ENCODE measurements around the gene GJB3. TPM values are rescaled to one million over a fixed set of nuclear protein-coding genes. Genes with fewer than 3 reads are reported as not detected.

GJB3 gene
- total and polyA plus RNA-seq, 4 donors: not detected

DNA sequence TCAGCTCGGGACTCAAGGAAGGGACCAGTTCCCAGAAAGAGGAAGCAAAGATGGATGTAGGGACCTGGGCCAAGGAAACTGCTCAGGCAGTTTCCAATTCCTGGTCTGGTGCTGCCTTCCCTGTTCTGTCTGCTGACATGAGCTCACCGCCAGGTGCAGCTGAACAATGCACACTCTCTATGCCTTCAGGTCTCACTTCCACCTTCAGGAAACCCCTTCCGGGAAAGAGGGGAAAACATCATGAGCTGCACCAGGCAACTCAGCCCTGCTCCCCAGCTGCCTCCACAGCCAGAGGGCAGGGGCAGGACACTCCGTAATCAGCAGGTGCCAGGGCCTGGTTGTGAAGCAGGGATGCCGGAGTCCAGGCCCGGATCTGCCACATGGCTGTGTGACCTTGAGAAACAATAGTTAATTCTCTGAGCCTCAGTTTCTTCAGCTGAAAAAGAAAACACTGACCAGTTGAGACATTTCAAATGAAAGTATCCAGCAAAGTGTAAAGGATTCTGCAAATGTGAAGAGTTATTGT lies 50.8 kb downstream of the GJB3 start:
- Histone ChIP-seq H3K36me3 (ENCODE audit: control insufficient read depth, insufficient read depth, low read length) (peaks cover 2% of the 10 kb centered on the region), H3K4me1 (ENCODE audit: control insufficient read depth, insufficient read depth, low read length) (peaks cover 4% of the 10 kb centered on the region), H3K9me3 (ENCODE audit: control insufficient read depth, insufficient read depth, low read length) (no peaks in the 10 kb centered on the region), H3K27me3 (ENCODE audit: control insufficient read depth, insufficient read depth, low read length) (no peaks in the 10 kb centered on the region), H3K27ac (ENCODE audit: low read depth, low read length) (no peak overlapping the region), H3K4me3 (ENCODE audit: low read depth, low read length) (no peak overlapping the region)
- DNase-seq (ENCODE audit: low read depth in 4 of 6, low spot score in 6 of 6): no peak
- 85% methylated on average over 6 of the region's 6 CpGs for WGBS (ENCODE audit: insufficient coverage)

DNA sequence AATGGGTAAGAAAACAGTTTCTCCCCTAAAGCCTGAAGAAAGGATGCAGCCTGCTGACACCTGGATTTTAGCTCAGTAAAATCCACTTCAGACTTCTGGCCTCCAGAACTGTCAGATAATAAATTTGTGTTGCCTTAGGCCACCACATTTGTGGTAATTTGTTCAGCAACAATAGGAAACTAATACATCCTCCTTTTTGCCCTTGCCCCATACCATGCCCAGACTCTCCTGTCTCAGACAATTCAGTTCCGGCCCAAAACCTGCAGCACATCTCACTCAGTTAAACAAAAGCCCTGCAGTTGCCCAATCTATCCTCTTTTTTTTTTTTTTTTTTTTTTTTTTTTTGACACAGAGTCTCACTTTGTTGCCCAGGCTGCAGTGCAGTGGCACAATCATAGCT lies 52.7 kb downstream of the GJB3 start:
- H3K27ac ChIP-seq (ENCODE audit: low read depth, low read length): no peak overlapping the region
- H3K4me3 ChIP-seq (ENCODE audit: low read depth, low read length): no peak overlapping the region
- 100% methylated on average over 1 of the region's 1 CpG for WGBS (ENCODE audit: insufficient coverage)
- H3K9me3 ChIP-seq (ENCODE audit: control insufficient read depth, insufficient read depth, low read length): no peaks in the 10 kb centered on the region
- no peaks in the 10 kb centered on the region for H3K27me3 ChIP-seq (ENCODE audit: control insufficient read depth, insufficient read depth, low read length)
- peaks cover 5% of the 10 kb centered on the region for H3K36me3 ChIP-seq (ENCODE audit: control insufficient read depth, insufficient read depth, low read length)
- DNase-seq (ENCODE audit: low read depth in 4 of 6, low spot score in 6 of 6): no peak
- H3K4me1 ChIP-seq (ENCODE audit: control insufficient read depth, insufficient read depth, low read length): peaks cover 4% of the 10 kb centered on the region

Other genes with a start within 250 kb of the GJB3 start
- gene GJB5, start 26.2 kb upstream of the GJB3 start, total RNA-seq: not detected
- gene GJB5, start 26.2 kb upstream of the GJB3 start, polyA plus RNA-seq (ENCODE audit: insufficient read length in 2 of 2): under 1 TPM in 1 of 2 donors, not detected in 1; 0.23 TPM
- gene GJB4, start 21.5 kb upstream of the GJB3 start, total RNA-seq: not detected
- not detected for gene GJB4, start 21.5 kb upstream of the GJB3 start, polyA plus RNA-seq (ENCODE audit: insufficient read length in 2 of 2)
- gene GJA4, start 11.8 kb downstream of the GJB3 start, total RNA-seq: 10 to 100 TPM in 1 of 2 donors, 1 to 10 TPM in 1; 4.0 to 23.6 TPM
- gene GJA4, start 11.8 kb downstream of the GJB3 start, polyA plus RNA-seq (ENCODE audit: insufficient read length in 2 of 2): 10 to 100 TPM; 14.3 to 16.6 TPM
- gene SMIM12, start 78.5 kb downstream of the GJB3 start, total RNA-seq: 10 to 100 TPM; 15.4 to 28.3 TPM
- 10 to 100 TPM; 32.4 to 37.9 TPM for gene SMIM12, start 78.5 kb downstream of the GJB3 start, polyA plus RNA-seq (ENCODE audit: insufficient read length in 2 of 2)
- gene DLGAP3, start 148.4 kb downstream of the GJB3 start, total RNA-seq: 1 to 10 TPM; 5.2 to 8.4 TPM
- 10 to 100 TPM; 37.4 to 41.1 TPM for gene DLGAP3, start 148.4 kb downstream of the GJB3 start, polyA plus RNA-seq (ENCODE audit: insufficient read length in 2 of 2)
- 10 to 100 TPM; 16.2 to 20.1 TPM for gene TMEM35B, start 204.1 kb downstream of the GJB3 start, total RNA-seq
- 10 to 100 TPM in 1 of 2 donors, 1 to 10 TPM in 1; 8.5 to 12.8 TPM for gene TMEM35B, start 204.1 kb downstream of the GJB3 start, polyA plus RNA-seq (ENCODE audit: insufficient read length in 2 of 2)